Subcutaneous preadipocyte (primary cell): ENCODE measurements around the gene METTL3. TPM values are rescaled to one million over a fixed set of nuclear protein-coding genes. Genes with fewer than 3 reads are reported as not detected.

Experiments used
- total RNA-seq: library from RNA; depleted of rRNA; stranded (reverse); fragments of >200 nt; gene quantifications from 2 replicates; pipeline ENCODE4 v1.2.3, GENCODE V29; 2012

METTL3 gene
- total RNA-seq, result 51.8 and 63.1 TPM in 2 replicates

DNA sequence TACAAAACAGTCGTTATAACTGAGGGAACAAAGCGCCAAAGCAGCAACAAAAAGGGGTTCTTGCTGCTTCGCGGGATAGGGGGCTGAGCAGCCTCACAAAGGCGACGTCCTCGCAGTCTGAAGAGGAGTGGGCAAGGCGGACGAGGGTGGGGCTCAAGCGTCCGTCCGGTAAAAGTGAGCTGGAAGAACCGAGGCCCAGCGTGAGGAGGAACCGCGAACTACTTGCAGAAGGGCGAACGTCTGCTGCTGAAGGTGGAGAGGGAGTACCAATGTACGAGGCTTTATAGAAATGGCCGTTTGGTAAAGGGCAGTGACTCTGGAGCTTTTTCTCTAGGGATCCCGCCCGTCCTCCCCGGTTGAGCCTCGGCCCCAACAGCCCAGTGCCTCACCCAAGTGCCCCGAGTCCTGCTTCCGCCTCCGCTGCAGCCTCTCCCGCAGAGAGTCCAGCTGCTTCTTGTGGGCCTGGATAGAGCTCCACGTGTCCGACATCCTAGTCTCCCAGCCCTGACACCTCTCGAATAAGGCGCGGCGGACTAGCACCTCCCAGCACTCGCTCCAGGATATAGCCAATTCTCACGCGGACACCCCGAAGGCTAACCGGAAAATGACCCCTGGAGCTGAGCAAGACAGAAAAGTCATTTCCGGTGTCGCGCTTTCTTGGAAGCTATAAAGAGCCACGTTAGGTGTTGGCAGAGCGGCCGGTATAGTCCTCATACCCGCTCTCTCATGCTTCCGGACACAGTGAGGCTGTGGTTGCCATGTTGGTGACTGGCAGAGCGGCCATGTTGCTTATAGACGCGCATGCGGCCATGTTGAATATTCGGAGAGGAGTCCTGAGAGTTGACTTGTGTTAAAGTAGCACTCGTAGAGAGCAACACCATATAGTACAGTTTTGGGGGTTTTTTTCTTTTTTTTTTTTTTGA is at the start of gene METTL3:
Gene METTL3 (minus strand): TSS at position 606 of the 923 bp plus-strand sequence. CDS start 117 bp downstream, at position 489.

GRCh38 chr14:21525962-21526671 is 15.0 kb upstream of the METTL3 start, which contains the start of gene SALL2:
TSS of gene SALL2 (minus strand) at chr14:21526346. CDS start at chr14:21526127, 219 bp downstream.

DNA sequence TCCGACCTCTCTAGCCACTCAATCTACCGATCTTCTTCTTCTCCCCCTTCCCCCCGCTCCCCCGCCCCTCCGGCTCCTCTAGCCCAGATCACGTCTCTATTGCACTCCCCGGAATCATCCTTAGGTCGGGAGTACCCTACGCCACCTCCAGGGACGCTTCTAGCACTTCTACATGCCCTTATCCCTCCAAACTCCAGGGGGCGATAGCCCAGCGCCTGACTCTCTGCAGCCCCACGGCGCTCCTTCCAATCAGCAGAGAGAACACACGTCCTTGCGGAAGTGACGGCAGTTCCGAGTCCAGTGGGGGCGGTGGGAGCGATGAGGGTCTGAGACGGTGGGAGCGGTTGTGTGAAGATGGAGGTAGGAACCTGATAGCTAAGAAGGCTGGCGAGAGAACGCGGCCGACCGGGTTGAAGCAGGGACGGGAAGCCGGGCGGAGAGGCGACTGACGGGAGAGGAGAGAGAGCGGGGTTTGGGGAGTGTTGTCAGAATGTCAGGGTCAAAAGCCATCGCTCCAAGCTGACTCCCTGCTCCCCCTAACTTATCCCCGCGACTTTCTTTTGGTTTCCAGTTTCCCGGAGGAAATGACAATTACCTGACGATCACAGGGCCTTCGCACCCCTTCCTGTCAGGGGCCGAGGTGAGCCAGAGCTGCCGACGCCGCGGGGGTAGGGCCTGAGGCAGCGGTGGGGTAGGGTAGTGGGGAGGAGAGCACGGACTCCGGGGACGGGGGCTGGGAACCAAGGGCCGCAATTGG is 34.0 kb downstream of the METTL3 start, which contains the start of the genes RAB2B and TOX4:
Gene RAB2B (minus strand): TSS at position 35 of the 757 bp plus-strand sequence. CDS start 87 bp downstream, outside the sequence.
Gene TOX4 (plus strand): TSS at position 271 of the 757 bp plus-strand sequence. CDS start 84 bp downstream, at position 355.

GRCh38 chr14:21455912-21456667 is 55.0 kb downstream of the METTL3 start, which contains the start of gene CHD8:
TSS of gene CHD8 (minus strand) at chr14:21456123. CDS start at chr14:21431643, 24,480 bp downstream.

Other genes starting within 250 kb of the METTL3 start
- 513 and 539 TPM in 2 replicates for gene HNRNPC, start 241.9 kb downstream of the METTL3 start, total RNA-seq
- not detected in 2 replicates for gene RPGRIP1, start 231.3 kb downstream of the METTL3 start, total RNA-seq
- gene SUPT16H, start 127.3 kb downstream of the METTL3 start, total RNA-seq, result 69.1 and 104 TPM in 2 replicates
- 52.9 and 63.5 TPM in 2 replicates for gene CHD8, start 55.2 kb downstream of the METTL3 start, total RNA-seq
- 12.1 and 13.7 TPM in 2 replicates for gene RAB2B, start 34.4 kb downstream of the METTL3 start, total RNA-seq
- 30.1 and 33.2 TPM in 2 replicates for gene TOX4, start 34.1 kb downstream of the METTL3 start, total RNA-seq
- 0.78 and 2.6 TPM in 2 replicates for gene SALL2, start 15.0 kb upstream of the METTL3 start, total RNA-seq
- not detected in 2 replicates for gene OR10G3, start 68.7 kb upstream of the METTL3 start, total RNA-seq
- gene OR10G2, start 123.6 kb upstream of the METTL3 start, total RNA-seq, result not detected in 2 replicates
- gene OR4E2, start 142.5 kb upstream of the METTL3 start, total RNA-seq, result not detected in 2 replicates
- not detected in 2 replicates for gene OR4E1, start 162.5 kb upstream of the METTL3 start, total RNA-seq